SK-N-SH (cell line): ENCODE results near the gene CYSTM1. TPM values are rescaled to one million over a fixed set of nuclear protein-coding genes. Genes with fewer than 3 reads are reported as not detected.

Experiments used
- CTCF ChIA-PET: fragments of 300-600, 350-600 bp; formaldehyde crosslinking; extraction: SDS; loops from one replicate; lab custom pipeline; 2021; lab: Yijun Ruan, JAX
- POLR2A ChIA-PET: fragments of 350-600 bp; sonication (Branson Sonifier 250); formaldehyde crosslinking; extraction: SDS; loops from one replicate; lab custom pipeline; 2020; ENCODE audit warnings: antibody characterized with exemption, inconsistent platforms; lab: Yijun Ruan, JAX
- DNase-seq: peaks from one replicate; pipeline ENCODE4 v3.0.0; 2012
- H2AFZ ChIP-seq: fragments of 200-600 bp; sonication (generic); 2 replicates; pipeline ENCODE4 v1.8.1; 2016; ENCODE audit warnings: antibody characterized with exemption, mild to moderate bottlenecking, low read depth
- H3F3A ChIP-seq: fragments of 200-600 bp; sonication (generic); replicated peaks from 2 replicates; pipeline ENCODE3; 2016; ENCODE audit warnings: antibody characterized with exemption, mild to moderate bottlenecking; ENCODE audit not compliant: insufficient read depth
- H3K27ac ChIP-seq, 2 experiments: fragments of 200-500 bp in 1 of 2; fragments of 200-600 bp in 1 of 2; sonication (Bioruptor generic) in 1 of 2; sonication (generic), shearing (Covaris generic) in 1 of 2; 2 replicates each; pipeline versions ENCODE4 v1.5.1 to v1.6.1; 2014 to 2016; ENCODE audit warnings: low read depth in 2 of 2, inconsistent platforms in 1 of 2, low read length in 1 of 2, mild to moderate bottlenecking in 1 of 2, mixed read lengths in 1 of 2
- H3K27me3 ChIP-seq: fragments of 200-600 bp; sonication (generic), shearing (Covaris generic); 2 replicates; pipeline ENCODE4 v1.6.1; 2016; ENCODE audit warnings: mixed run types; ENCODE audit not compliant: insufficient read depth
- H3K36me3 ChIP-seq, 2 experiments: fragments of 200-500 bp in 1 of 2; fragments of 200-600 bp in 1 of 2; sonication (Bioruptor generic) in 1 of 2; sonication (generic) in 1 of 2; replicated peaks in 1 of 2; 2 replicates each; pipeline versions ENCODE3 to v1.5.1; 2014 to 2016; ENCODE audit warnings: low read length in 1 of 2, mild to moderate bottlenecking in 1 of 2; ENCODE audit not compliant: insufficient read depth in 2 of 2, control insufficient read depth in 1 of 2
- H3K4me1 ChIP-seq, 2 experiments: fragments of 200-500 bp in 1 of 2; fragments of 200-600 bp in 1 of 2; sonication (Bioruptor generic) in 1 of 2; sonication (generic), shearing (Covaris generic) in 1 of 2; 2 replicates each; pipeline versions ENCODE4 v1.5.1 to v1.6.1; 2014 to 2016; ENCODE audit warnings: low read depth in 1 of 2, low read length in 1 of 2, mixed run types in 1 of 2; ENCODE audit not compliant: insufficient read depth in 2 of 2, control insufficient read depth in 1 of 2
- H3K4me2 ChIP-seq: fragments of 200-600 bp; sonication (generic), shearing (Covaris generic); 2 replicates; pipeline ENCODE4 v1.6.1; 2017; ENCODE audit warnings: mixed run types
- H3K4me3 ChIP-seq, 2 experiments: fragments of 200-500 bp in 1 of 2; fragments of 200-600 bp in 1 of 2; sonication (Bioruptor generic) in 1 of 2; sonication (generic), shearing (Covaris generic) in 1 of 2; 2 replicates each; pipeline versions ENCODE4 v1.5.1 to v1.8.1; 2014 to 2016; ENCODE audit warnings: low read depth in 2 of 2, inconsistent platforms in 1 of 2, low read length in 1 of 2, mild to moderate bottlenecking in 1 of 2, mixed read lengths in 1 of 2, moderate library complexity in 1 of 2
- H3K79me2 ChIP-seq: fragments of 200-600 bp; sonication (generic); 2 replicates; pipeline ENCODE4 v1.8.1; 2017; ENCODE audit warnings: mild to moderate bottlenecking; ENCODE audit not compliant: insufficient read depth
- H3K9ac ChIP-seq: fragments of 200-600 bp; sonication (generic); 2 replicates; pipeline ENCODE4 v1.6.1; 2017; ENCODE audit warnings: mixed run types
- H3K9me2 ChIP-seq: fragments of 200-600 bp; sonication (generic); 2 replicates; pipeline ENCODE4 v1.6.1; 2017; ENCODE audit warnings: mixed run types
- H3K9me3 ChIP-seq: fragments of 200-600 bp; sonication (generic); 2 replicates; pipeline ENCODE4 v1.6.1; 2017; ENCODE audit warnings: mixed run types, mild to moderate bottlenecking, moderate library complexity
- H4K20me1 ChIP-seq: fragments of 200-600 bp; sonication (generic); 2 replicates; pipeline ENCODE4 v1.6.1; 2017; ENCODE audit warnings: mild to moderate bottlenecking, mixed run types; ENCODE audit not compliant: insufficient read depth
- CTCF ChIP-seq: fragments of 200-600 bp; sonication (generic); IDR thresholded peaks from 2 replicates; pipeline ENCODE4 v1.6.1; 2017; ENCODE audit warnings: antibody characterized with exemption, mild to moderate bottlenecking, moderate library complexity
- EZH2phosphoT487 ChIP-seq: fragments of 200-600 bp; sonication (generic); IDR thresholded peaks from 2 replicates; pipeline ENCODE4 v1.6.1; 2017; ENCODE audit warnings: low read depth, mixed run types, mild to moderate bottlenecking, antibody characterized with exemption, moderate library complexity, borderline replicate concordance
- GABPA ChIP-seq: IDR thresholded peaks from 2 replicates; pipeline ENCODE4 v1.4.0; 2012; ENCODE audit warnings: low read depth, mild to moderate bottlenecking
- IRF3 ChIP-seq: fragments of 150-350 bp; IDR thresholded peaks from 2 replicates; pipeline ENCODE4 v1.6.1; 2016; ENCODE audit warnings: mild to moderate bottlenecking, low read depth, low read length
- MAX ChIP-seq: IDR thresholded peaks from 2 replicates; pipeline ENCODE4 v1.4.0; 2012; ENCODE audit warnings: low read depth
- MEF2A ChIP-seq: IDR thresholded peaks from 2 replicates; pipeline ENCODE4 v1.4.0; 2012; ENCODE audit warnings: low read depth, borderline replicate concordance
- NRF1 ChIP-seq: IDR thresholded peaks from 2 replicates; pipeline ENCODE4 v1.6.1; 2012; ENCODE audit warnings: low read depth, mild to moderate bottlenecking, low read length
- PBX3 ChIP-seq: IDR thresholded peaks from 2 replicates; pipeline ENCODE4; 2012
- RAD21 ChIP-seq: IDR thresholded peaks from 2 replicates; pipeline ENCODE4 v1.6.1; 2012; ENCODE audit warnings: mild to moderate bottlenecking, low read length
- RCOR1 ChIP-seq: fragments of 150-350 bp; IDR thresholded peaks from 2 replicates; pipeline ENCODE4 v1.6.1; 2017; ENCODE audit warnings: antibody characterized with exemption, low read length
- RFX5 ChIP-seq: IDR thresholded peaks from 2 replicates; pipeline ENCODE4 v1.6.1; 2012; ENCODE audit warnings: mild to moderate bottlenecking, improper control_type of control experiment, low read length
- USF1 ChIP-seq: IDR thresholded peaks from 2 replicates; pipeline ENCODE4 v1.4.0; 2012; ENCODE audit warnings: low read depth, borderline replicate concordance
- ZBTB33 ChIP-seq: IDR thresholded peaks from 2 replicates; pipeline ENCODE4 v1.4.0; 2012; ENCODE audit warnings: low read depth, borderline replicate concordance
- WGBS: methylation state at CpG from one replicate; pipeline ENCODE4 v1.1.6; 2017; ENCODE audit warnings: low lambda C conversion rate; 5-methylcytosine and 5-hydroxymethylcytosine counted together
- polyA plus RNA-seq, 3 experiments: library from polyadenylated mRNA; depleted of rRNA; stranded (reverse); fragments of >200 nt; gene quantifications; 2 replicates each; pipeline ENCODE4 v1.2.3, GENCODE V29; 2012

CYSTM1 gene
- polyA plus RNA-seq, 1 of the 3 experiments (the other 2 are of a cell fraction), result 27.1 TPM

GRCh38 chr5:140145256-140145655, 29.7 kb upstream of the CYSTM1 start:
- 90% methylated on average over 3 of the region's 3 CpGs for WGBS

More at GRCh38 chr5:140145256-140145655, 29.7 kb upstream of the CYSTM1 start:
- H3K4me1 ChIP-seq, result peaks cover 0 to 8% of the 10 kb centered on the region in 2 experiments; a peak in 1 of 4 replicates
- POLR2A ChIA-PET, result no interaction called here
- H3F3A ChIP-seq, result peaks cover 7% of the 10 kb centered on the region
- H3K27ac ChIP-seq, result no peak overlapping the region
- peaks cover 24% of the 10 kb centered on the region for H4K20me1 ChIP-seq
- no peak for DNase-seq
- no peaks in the 10 kb centered on the region for H3K9me3 ChIP-seq
- no peaks in the 10 kb centered on the region for H3K79me2 ChIP-seq
- no peaks in the 10 kb centered on the region for H3K27me3 ChIP-seq
- no peak overlapping the region for H2AFZ ChIP-seq
- no peak overlapping the region for H3K4me3 ChIP-seq
- peak overlapping the region; percentile 63; the same call in 1 of the 2 replicates for H3K4me2 ChIP-seq
- H3K36me3 ChIP-seq, result no peaks in the 10 kb centered on the region
- no peak for TF ChIP-seq MAX
- no peak for TF ChIP-seq RFX5
- no peak for TF ChIP-seq USF1
- TF ChIP-seq IRF3, result no peak
- no peak for TF ChIP-seq RAD21
- no peak for TF ChIP-seq CTCF
- no peak for TF ChIP-seq NRF1
- no peak for TF ChIP-seq GABPA
- no peak for TF ChIP-seq RCOR1
- no peak for TF ChIP-seq ZBTB33
- no peak for TF ChIP-seq EZH2phosphoT487
- no peak for TF ChIP-seq PBX3
- no peak for TF ChIP-seq MEF2A
- TF ChIP-seq, all 33 proteins: peak for 0
- H3K9me2 ChIP-seq, result no peaks in the 10 kb centered on the region
- CTCF ChIA-PET, result interaction anchor here (0.6 to 8.0 kb wide), 31 partner anchors 11 to 553 kb away, joined by 3 to 166 read pairs (median 5); partner anchors contain the start of gene PURA
- H3K9ac ChIP-seq, result no peak overlapping the region
